Coronary artery (tissue), 2 donors: ENCODE results near the gene PRDM1.
A peak's percentile ranks its signal among the peaks of the same experiment; 100 is the strongest.
"Not testable (repeated sequence)": the region's sequence is repeated elsewhere in the genome, so short reads cannot be mapped to it uniquely, and the experiment has no call there.

Experiments
- DNase-seq: peaks from one replicate; pipeline ENCODE4 v3.0.0-alpha.2; 2017; ENCODE audit warnings: low spot score
- H3K27ac ChIP-seq, 2 donors: fragments of 200-600 bp; sonication (generic); one replicate each; pipeline ENCODE4 v1.5.1; 2016 to 2019
- H3K4me3 ChIP-seq: fragments of 200-600 bp; sonication (generic); 2 replicates; pipeline ENCODE4 v1.5.1; 2016; ENCODE audit warnings: mild to moderate bottlenecking, moderate library complexity
- CTCF ChIP-seq: fragments of 200-600 bp; sonication (generic); IDR thresholded peaks from one replicate; pipeline ENCODE4 v1.5.1; 2019; ENCODE audit warnings: antibody characterized with exemption

The PRDM1 gene

GRCh38 chr6:106142876-106143431 is 56.8 kb downstream of the PRDM1 start:
- DNase-seq, result no peak
- TF ChIP-seq CTCF, result no peak
- no peak overlapping the region for H3K4me3 ChIP-seq
- H3K27ac ChIP-seq, result no peak overlapping the region

GRCh38 chr6:106143665-106144064 is 57.5 kb downstream of the PRDM1 start:
- no peak for TF ChIP-seq CTCF
- no peak overlapping the region for H3K27ac ChIP-seq
- DNase-seq, result peak; percentile 35
- H3K4me3 ChIP-seq, result no peak overlapping the region

- no peak overlapping the region for H3K27ac ChIP-seq
- no peak for TF ChIP-seq CTCF
- DNase-seq, result no peak
- H3K4me3 ChIP-seq, result no peak overlapping the region
These were observed 59.0 kb downstream of the PRDM1 start for GRCh38 chr6:106145144-106145543.

- Histone ChIP-seq H3K4me3 (no peak overlapping the region), H3K27ac (no peak overlapping the region)
- TF ChIP-seq CTCF, result no peak
- no peak for DNase-seq
These were observed 59.6 kb downstream of the PRDM1 start for GRCh38 chr6:106145741-106146227.

- no peak for DNase-seq
- no peak overlapping the region for H3K4me3 ChIP-seq
- no peak overlapping the region for H3K27ac ChIP-seq
- no peak for TF ChIP-seq CTCF
These were observed 60.8 kb downstream of the PRDM1 start for GRCh38 chr6:106146852-106147351.

GRCh38 chr6:106147476-106147875 is 61.3 kb downstream of the PRDM1 start:
- DNase-seq, result no peak
- no peak overlapping the region for H3K27ac ChIP-seq
- H3K4me3 ChIP-seq, result no peak overlapping the region
- no peak for TF ChIP-seq CTCF

- no peak for DNase-seq
- Histone ChIP-seq H3K4me3 (no peak overlapping the region), H3K27ac (no peak overlapping the region)
- TF ChIP-seq CTCF, result no peak
These were observed 63.4 kb downstream of the PRDM1 start for GRCh38 chr6:106149472-106150069.

- not testable (repeated sequence) for H3K27ac ChIP-seq, DNase-seq, H3K4me3 ChIP-seq
These were observed 66.3 kb downstream of the PRDM1 start for GRCh38 chr6:106152476-106152875.
